Measurements from ENCODE around the gene CNTRL.
"Not testable (repeated sequence)": the region's sequence is repeated elsewhere in the genome, so short reads cannot be mapped to it uniquely, and the experiment has no call there.

Gene CNTRL

GRCh38 chr9:121169094-121169601, 94.4 kb downstream of the CNTRL start:
- Histone ChIP-seq H3K4me1 (ENCODE audit: control insufficient read depth, insufficient read depth, low read length) (no peaks in the 10 kb centered on the region), H3K27me3 (ENCODE audit: control insufficient read depth, insufficient read depth, low read length) (no peaks in the 10 kb centered on the region), H3K36me3 (ENCODE audit: control insufficient read depth, insufficient read depth, low read length) (peaks cover 2% of the 10 kb centered on the region), H3K9me3 (ENCODE audit: control insufficient read depth, insufficient read depth, low read length) (no peaks in the 10 kb centered on the region), H3K9ac (ENCODE audit: low read depth, low read length) (no peak overlapping the region), H3K4me3 (ENCODE audit: low read depth, low read length) (no peak overlapping the region)

GRCh38 chr9:121171236-121171635, 96.5 kb downstream of the CNTRL start:
- peaks cover 2% of the 10 kb centered on the region for H3K36me3 ChIP-seq (ENCODE audit: control insufficient read depth, insufficient read depth, low read length)
- H3K9ac ChIP-seq (ENCODE audit: low read depth, low read length): no peak overlapping the region
- no peaks in the 10 kb centered on the region for H3K4me1 ChIP-seq (ENCODE audit: control insufficient read depth, insufficient read depth, low read length)
- no peaks in the 10 kb centered on the region for H3K27me3 ChIP-seq (ENCODE audit: control insufficient read depth, insufficient read depth, low read length)
- no peaks in the 10 kb centered on the region for H3K9me3 ChIP-seq (ENCODE audit: control insufficient read depth, insufficient read depth, low read length)
- no peak overlapping the region for H3K4me3 ChIP-seq (ENCODE audit: low read depth, low read length)

GRCh38 chr9:121172726-121173487, 98.2 kb downstream of the CNTRL start:
- Histone ChIP-seq H3K9ac (ENCODE audit: low read depth, low read length) (no peak overlapping the region), H3K36me3 (ENCODE audit: control insufficient read depth, insufficient read depth, low read length) (peaks cover 2% of the 10 kb centered on the region), H3K4me1 (ENCODE audit: control insufficient read depth, insufficient read depth, low read length) (no peaks in the 10 kb centered on the region), H3K9me3 (ENCODE audit: control insufficient read depth, insufficient read depth, low read length) (no peaks in the 10 kb centered on the region), H3K27me3 (ENCODE audit: control insufficient read depth, insufficient read depth, low read length) (no peaks in the 10 kb centered on the region), H3K4me3 (ENCODE audit: low read depth, low read length) (no peak overlapping the region)

- Histone ChIP-seq H3K4me3 (ENCODE audit: low read depth, low read length) (no peak overlapping the region), H3K9ac (ENCODE audit: low read depth, low read length) (no peak overlapping the region), H3K36me3 (ENCODE audit: control insufficient read depth, insufficient read depth, low read length) (peaks cover 2% of the 10 kb centered on the region), H3K4me1 (ENCODE audit: control insufficient read depth, insufficient read depth, low read length) (no peaks in the 10 kb centered on the region), H3K27me3 (ENCODE audit: control insufficient read depth, insufficient read depth, low read length) (no peaks in the 10 kb centered on the region), H3K9me3 (ENCODE audit: control insufficient read depth, insufficient read depth, low read length) (no peaks in the 10 kb centered on the region)
Measured at GRCh38 chr9:121173501-121173900, 98.7 kb downstream of the CNTRL start.

- Histone ChIP-seq H3K4me1 (ENCODE audit: control insufficient read depth, insufficient read depth, low read length) (peaks cover 4% of the 10 kb centered on the region), H3K27me3 (ENCODE audit: control insufficient read depth, insufficient read depth, low read length) (no peaks in the 10 kb centered on the region), H3K9ac (ENCODE audit: low read depth, low read length) (no peak overlapping the region), H3K36me3 (ENCODE audit: control insufficient read depth, insufficient read depth, low read length) (peaks cover 2% of the 10 kb centered on the region), H3K4me3 (ENCODE audit: low read depth, low read length) (no peak overlapping the region), H3K9me3 (ENCODE audit: control insufficient read depth, insufficient read depth, low read length) (no peaks in the 10 kb centered on the region)
Measured at GRCh38 chr9:121178676-121179372, 104.1 kb downstream of the CNTRL start.

- not testable (repeated sequence) for H3K27me3 ChIP-seq (ENCODE audit: control insufficient read depth, insufficient read depth, low read length); H3K4me1 ChIP-seq (ENCODE audit: control insufficient read depth, insufficient read depth, low read length); H3K4me3 ChIP-seq (ENCODE audit: low read depth, low read length); H3K9me3 ChIP-seq (ENCODE audit: control insufficient read depth, insufficient read depth, low read length); H3K36me3 ChIP-seq (ENCODE audit: control insufficient read depth, insufficient read depth, low read length); H3K9ac ChIP-seq (ENCODE audit: low read depth, low read length)
Measured at GRCh38 chr9:121179373-121179721, 104.6 kb downstream of the CNTRL start.

- no peak overlapping the region for H3K9ac ChIP-seq (ENCODE audit: low read depth, low read length)
- no peaks in the 10 kb centered on the region for H3K9me3 ChIP-seq (ENCODE audit: control insufficient read depth, insufficient read depth, low read length)
- no peaks in the 10 kb centered on the region for H3K36me3 ChIP-seq (ENCODE audit: control insufficient read depth, insufficient read depth, low read length)
- no peak overlapping the region for H3K4me3 ChIP-seq (ENCODE audit: low read depth, low read length)
- no peaks in the 10 kb centered on the region for H3K27me3 ChIP-seq (ENCODE audit: control insufficient read depth, insufficient read depth, low read length)
- H3K4me1 ChIP-seq (ENCODE audit: control insufficient read depth, insufficient read depth, low read length): peaks cover 4% of the 10 kb centered on the region
Measured at GRCh38 chr9:121179930-121180681, 105.4 kb downstream of the CNTRL start.

- Histone ChIP-seq H3K27me3 (ENCODE audit: control insufficient read depth, insufficient read depth, low read length) (no peaks in the 10 kb centered on the region), H3K36me3 (ENCODE audit: control insufficient read depth, insufficient read depth, low read length) (no peaks in the 10 kb centered on the region), H3K9ac (ENCODE audit: low read depth, low read length) (no peak overlapping the region), H3K4me1 (ENCODE audit: control insufficient read depth, insufficient read depth, low read length) (peaks cover 4% of the 10 kb centered on the region), H3K4me3 (ENCODE audit: low read depth, low read length) (no peak overlapping the region), H3K9me3 (ENCODE audit: control insufficient read depth, insufficient read depth, low read length) (no peaks in the 10 kb centered on the region)
Measured at GRCh38 chr9:121182101-121182836, 107.5 kb downstream of the CNTRL start.

GRCh38 chr9:121182989-121183388, 108.2 kb downstream of the CNTRL start:
- Histone ChIP-seq H3K9ac (ENCODE audit: low read depth, low read length) (no peak overlapping the region), H3K4me3 (ENCODE audit: low read depth, low read length) (no peak overlapping the region), H3K36me3 (ENCODE audit: control insufficient read depth, insufficient read depth, low read length) (no peaks in the 10 kb centered on the region), H3K9me3 (ENCODE audit: control insufficient read depth, insufficient read depth, low read length) (no peaks in the 10 kb centered on the region), H3K27me3 (ENCODE audit: control insufficient read depth, insufficient read depth, low read length) (no peaks in the 10 kb centered on the region), H3K4me1 (ENCODE audit: control insufficient read depth, insufficient read depth, low read length) (peaks cover 4% of the 10 kb centered on the region)

GRCh38 chr9:121183666-121184423, 109.1 kb downstream of the CNTRL start:
- Histone ChIP-seq H3K27me3 (ENCODE audit: control insufficient read depth, insufficient read depth, low read length) (no peaks in the 10 kb centered on the region), H3K9me3 (ENCODE audit: control insufficient read depth, insufficient read depth, low read length) (no peaks in the 10 kb centered on the region), H3K9ac (ENCODE audit: low read depth, low read length) (no peak overlapping the region), H3K4me1 (ENCODE audit: control insufficient read depth, insufficient read depth, low read length) (peaks cover 4% of the 10 kb centered on the region), H3K36me3 (ENCODE audit: control insufficient read depth, insufficient read depth, low read length) (no peaks in the 10 kb centered on the region), H3K4me3 (ENCODE audit: low read depth, low read length) (no peak overlapping the region)

- no peak overlapping the region for H3K9ac ChIP-seq (ENCODE audit: low read depth, low read length)
- H3K27me3 ChIP-seq (ENCODE audit: control insufficient read depth, insufficient read depth, low read length): no peaks in the 10 kb centered on the region
- no peak overlapping the region for H3K4me3 ChIP-seq (ENCODE audit: low read depth, low read length)
- no peaks in the 10 kb centered on the region for H3K36me3 ChIP-seq (ENCODE audit: control insufficient read depth, insufficient read depth, low read length)
- H3K9me3 ChIP-seq (ENCODE audit: control insufficient read depth, insufficient read depth, low read length): no peaks in the 10 kb centered on the region
- H3K4me1 ChIP-seq (ENCODE audit: control insufficient read depth, insufficient read depth, low read length): peaks cover 4% of the 10 kb centered on the region
Measured at GRCh38 chr9:121184463-121184862, 109.7 kb downstream of the CNTRL start.
